NCI-H226 (cell line): ENCODE data around the gene BAZ1A.
A peak's percentile ranks its signal among the peaks of the same experiment; 100 is the strongest.

Experiments
- DNase-seq: peaks from one replicate; pipeline ENCODE4 v3.0.0-alpha.2; 2015

The BAZ1A gene

DNA sequence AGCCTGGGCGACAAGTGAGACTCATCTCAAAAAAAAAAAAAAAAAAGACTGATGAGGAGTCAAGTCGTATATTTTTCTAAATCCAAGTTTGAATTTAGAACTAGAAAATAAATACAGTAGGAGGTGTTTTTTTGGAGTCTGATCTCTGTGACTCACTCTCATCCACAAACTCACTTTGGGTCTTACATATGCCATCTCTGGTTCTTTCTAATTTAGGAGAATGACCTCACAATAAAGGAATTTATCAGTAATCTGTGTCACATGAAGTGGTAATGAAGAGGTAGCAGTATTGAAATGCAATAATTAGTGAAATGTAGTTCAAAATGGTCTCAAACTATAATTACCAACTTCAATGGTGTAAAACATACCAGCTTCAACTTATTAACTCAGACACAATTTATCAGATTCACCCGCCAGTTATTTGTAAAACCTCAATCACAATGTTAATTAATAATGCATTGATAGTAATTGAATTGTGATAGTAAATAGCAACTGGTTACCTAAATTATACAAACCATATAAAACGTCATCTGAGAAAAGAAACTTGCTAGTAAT, 156.3 kb downstream of the BAZ1A start:
- peak; percentile 12 for DNase-seq

DNA sequence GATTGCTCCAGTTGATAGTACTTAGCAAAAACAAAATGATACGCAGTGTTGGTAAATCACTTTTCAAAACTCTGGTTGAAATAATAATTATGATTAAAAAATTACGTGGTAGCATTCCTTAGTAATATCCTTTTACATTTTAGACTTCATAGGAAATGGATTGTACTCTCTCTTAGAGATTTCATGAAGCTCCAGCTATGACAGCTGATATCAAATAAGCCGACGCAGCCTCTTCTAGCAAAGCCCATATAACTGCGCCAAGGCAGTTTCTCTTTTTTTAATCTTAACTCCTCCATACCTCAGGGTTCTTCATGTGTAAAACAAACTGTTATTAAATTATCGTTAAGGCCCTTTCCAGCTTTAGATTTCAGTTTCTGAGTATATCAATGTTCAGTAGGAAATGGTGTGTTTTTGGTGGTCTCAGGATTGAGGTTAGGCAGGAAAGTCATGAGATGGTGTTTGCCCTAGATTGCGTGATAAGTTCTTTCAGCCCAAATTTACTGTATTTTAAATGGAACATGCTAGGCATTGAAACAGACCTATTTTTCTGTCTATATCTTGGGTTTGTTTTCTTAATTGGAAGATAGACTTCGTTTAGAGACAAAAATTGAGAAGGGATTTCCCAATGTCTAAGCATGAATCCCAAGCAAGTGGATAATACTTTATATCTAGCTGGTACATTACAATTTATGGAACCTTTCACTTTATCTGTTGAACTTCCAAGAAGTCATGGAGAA, 159.9 kb downstream of the BAZ1A start:
- DNase-seq = no peak

DNA sequence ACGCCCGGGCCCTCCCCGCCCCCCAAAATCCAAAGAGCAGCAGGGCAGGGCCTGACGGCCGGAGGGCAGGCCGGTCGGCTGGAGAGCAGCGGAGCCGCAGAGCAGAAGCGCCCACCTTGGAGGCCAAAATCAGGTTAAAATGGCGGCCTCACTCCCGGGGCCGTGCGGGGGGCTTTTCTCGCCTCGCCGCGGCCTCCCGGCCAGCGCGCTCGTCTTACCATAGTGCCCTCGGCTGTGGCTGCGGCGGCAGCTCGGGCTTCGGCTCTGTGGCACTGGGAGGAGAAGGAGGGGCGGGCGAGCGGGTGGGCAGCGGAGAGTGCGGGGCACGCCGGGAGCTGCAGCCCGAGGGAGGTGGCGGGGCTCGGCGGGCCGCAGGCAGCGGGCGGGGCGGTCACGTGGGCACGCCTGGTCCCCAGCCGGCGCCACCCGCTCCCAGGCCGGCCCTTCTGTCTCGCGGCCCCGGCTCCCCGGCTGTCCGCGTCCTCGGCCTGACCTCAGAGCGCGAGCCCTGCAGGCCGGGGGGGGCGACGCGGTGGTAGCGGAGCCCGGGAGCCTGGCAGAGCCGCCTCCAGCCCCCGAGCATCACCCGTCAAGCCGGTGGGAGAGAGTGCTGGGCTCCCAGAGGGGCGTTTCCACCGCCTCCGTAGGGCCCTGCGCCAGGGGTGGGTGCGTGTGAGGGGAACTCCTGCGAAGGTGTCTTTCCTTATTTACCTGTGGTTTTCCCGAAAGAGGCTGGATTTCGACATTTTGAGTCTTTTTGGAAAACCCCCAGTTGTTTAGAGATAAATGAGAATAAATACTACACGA, 160.6 kb downstream of the BAZ1A start, which contains the start of gene CFL2:
TSS of gene CFL2 (minus strand) at position 274 of the 807 bp plus-strand sequence. CDS start at position 221, 53 bp downstream.
- peak; percentile 64 for DNase-seq

DNA sequence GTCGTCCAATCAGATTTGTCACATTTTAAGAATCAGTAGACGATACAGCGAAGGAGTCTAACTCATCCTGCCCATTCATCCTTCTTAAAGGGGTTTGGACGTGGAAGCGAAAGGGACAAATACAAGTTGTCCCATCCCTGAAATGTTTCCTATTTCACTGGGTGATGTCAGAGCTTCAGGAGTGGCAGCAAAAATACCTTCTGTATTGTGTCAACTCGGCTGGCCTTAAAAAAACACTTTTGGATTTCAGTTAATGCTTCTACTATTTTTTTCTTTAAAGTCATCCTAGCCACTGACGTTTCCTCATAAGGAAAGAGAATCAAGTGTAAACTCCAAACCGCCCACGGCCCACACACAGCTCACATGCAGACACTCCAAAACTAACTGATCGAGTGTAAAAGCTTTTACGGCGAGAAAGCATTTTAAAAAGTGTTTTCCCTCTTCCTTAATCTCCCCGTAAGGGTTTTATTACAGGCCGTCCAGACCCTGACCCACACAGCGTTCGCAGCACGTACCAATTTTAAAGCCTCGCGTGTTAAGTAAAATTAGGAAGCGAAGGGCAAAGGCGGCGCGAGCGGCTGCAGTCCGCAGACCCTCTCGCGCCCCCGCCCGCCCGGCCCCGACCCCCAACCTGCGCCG, 161.4 kb downstream of the BAZ1A start:
- no peak for DNase-seq

DNA sequence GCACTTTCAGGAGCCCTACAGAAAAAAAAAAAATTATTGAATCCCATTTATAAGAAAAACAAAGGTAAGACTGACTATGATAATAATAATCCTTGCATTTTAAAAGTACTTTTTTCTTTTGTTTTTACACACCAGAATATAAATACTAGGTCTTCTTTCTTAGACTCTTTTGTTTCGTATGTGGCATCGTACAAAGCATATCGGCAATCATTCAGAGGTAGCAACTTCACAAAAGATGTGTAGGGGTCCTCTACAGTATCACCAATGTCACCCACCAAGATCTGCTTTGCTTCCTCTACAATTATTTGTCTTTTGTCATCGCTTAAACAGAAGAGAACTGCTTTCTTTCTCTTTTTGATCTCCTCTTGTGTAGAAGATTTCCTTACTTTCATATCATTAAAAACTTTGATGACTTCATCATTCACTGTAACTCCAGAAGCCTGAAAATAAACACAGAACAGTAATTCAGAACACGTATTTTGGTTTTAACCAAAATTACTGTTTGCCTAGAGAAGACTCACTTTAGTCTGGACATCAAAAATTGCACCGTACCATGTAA, 162.0 kb downstream of the BAZ1A start:
- DNase-seq = no peak

DNA sequence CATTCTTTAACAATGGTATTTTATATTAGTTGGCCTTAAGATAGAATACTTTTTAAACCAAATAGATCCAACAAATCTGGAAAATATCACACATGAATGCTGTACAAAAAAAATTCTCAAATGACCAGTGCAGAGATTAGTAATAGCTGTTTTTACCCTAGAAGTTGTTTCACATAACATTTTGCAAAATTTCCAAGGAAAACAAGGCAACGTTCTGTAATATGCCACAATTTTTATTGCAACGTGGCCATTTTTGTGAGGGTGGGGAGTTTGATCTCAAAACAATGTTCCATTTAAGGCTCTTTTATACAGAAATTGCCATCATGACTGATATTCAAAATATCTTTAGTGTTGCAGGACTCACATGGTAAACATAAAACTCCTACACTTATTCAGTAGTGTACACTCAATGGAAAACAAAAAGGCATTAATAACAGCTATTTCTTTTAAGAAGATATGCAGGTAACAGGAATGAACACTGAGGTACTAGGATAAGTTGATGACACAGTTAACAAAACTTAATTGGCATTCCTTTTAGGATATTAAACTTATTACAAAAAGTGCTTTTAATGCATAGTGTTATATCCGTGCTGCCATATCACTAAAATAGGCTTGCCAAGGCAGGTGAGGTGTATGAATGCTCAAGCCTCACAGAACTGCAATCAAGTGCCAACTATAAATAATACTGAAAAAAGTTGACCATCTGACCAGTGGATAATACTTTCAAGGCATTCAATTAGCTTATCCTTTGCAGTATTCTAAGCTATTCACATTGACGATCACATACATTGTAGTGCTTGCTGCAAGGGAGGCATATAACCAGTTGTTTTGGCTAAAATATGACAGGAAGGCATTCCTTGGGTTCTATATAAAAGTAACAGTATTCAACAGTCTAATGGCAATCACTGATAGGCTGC, 163.1 kb downstream of the BAZ1A start:
- no peak for DNase-seq

DNA sequence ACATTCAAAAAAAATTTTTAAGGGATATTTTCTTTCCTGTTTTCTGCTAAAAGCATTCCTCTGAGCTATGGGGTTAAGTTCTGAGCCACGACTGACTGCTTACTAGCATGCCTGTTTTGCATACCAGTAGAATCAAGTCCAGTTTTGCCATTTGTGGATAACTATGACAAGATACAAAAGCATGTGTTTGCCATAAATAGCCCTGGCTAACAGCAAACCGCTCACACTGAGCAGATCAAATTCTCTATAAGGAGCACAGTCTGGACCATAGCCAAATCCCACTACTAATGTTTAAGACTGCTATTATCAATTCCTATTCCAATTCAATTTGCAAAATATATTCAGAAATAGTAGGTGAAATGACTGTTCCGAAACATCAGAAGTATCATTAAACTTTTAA, 164.0 kb downstream of the BAZ1A start:
- no peak for DNase-seq

DNA sequence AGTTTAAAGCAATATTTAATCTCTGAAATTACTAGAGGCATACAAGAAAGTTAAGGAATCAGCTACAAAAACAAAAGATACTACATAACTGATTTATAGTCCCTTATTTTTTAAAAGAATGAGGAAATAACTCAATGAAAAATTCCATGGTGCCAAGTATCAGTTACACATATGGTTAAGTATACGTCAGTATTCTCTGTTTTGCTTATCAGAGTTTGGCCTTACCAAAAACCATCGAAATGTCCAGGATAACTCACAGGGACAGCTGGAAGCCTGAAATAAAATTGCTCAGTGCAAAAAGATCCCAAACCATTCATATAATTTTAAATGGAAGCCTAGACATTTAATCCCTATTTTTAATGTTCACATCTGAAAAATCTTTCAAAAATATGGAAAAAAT, 164.4 kb downstream of the BAZ1A start:
- DNase-seq = no peak

DNA sequence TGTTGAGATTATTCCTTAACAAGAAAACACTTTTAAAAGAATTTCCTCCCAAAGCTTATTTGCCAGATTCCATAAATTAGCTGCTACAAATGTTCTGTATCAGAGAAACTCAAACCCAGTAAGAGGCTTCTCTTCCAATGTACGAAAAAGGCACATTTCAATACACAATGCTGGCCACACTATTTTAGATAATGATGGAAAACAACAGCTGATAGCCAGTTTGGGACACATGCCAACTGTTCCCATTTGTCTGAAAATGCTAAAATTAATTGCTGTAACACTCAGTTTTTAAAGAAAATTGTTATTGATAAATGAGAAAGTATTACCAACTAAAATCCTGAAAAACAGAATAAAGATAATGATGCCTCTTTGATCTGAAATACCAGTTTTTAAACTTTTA, 165.2 kb downstream of the BAZ1A start:
- DNase-seq = no peak

DNA sequence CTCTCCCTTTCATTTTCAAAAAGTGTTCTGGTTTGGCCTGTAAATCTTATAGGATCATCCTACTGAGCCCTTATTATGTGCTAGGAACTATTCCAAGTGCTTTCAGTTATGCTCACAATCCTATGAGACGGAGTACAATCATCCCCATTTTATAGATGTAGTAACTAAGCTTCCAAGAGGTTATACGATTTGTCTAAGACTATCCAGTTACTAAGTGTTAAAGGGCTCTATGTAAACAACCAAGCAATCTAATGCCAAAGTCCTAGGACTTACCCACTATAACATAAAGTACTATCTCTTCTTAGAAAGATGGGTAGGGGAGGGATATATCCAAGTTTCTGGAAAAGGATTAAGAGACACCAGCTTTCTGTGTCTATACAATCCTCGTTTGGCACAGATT, 167.4 kb downstream of the BAZ1A start:
- DNase-seq = no peak
